Activated CD4-positive, CD25-positive, alpha-beta regulatory T cell (primary cell): ENCODE data around the gene UNC13A.

ENCODE experiments used
- DNase-seq, 4 experiments: peaks; one replicate each; lab custom pipeline; 2025; lab: John Stamatoyannopoulos, UW

The UNC13A gene

GRCh38 chr19:17626456-17627015 lies 61.6 kb downstream of the UNC13A start:
- no peak for DNase-seq

GRCh38 chr19:17625980-17626379 lies 62.2 kb downstream of the UNC13A start:
- DNase-seq = no peak

- no peak for DNase-seq
These were observed 63.1 kb downstream of the UNC13A start for GRCh38 chr19:17625043-17625442.

GRCh38 chr19:17624314-17624991 lies 63.7 kb downstream of the UNC13A start:
- DNase-seq = no peak

GRCh38 chr19:17623224-17623935 lies 64.8 kb downstream of the UNC13A start:
- no peak for DNase-seq

- no peak for DNase-seq
These were observed 67.5 kb downstream of the UNC13A start for GRCh38 chr19:17620696-17621095.

GRCh38 chr19:17618936-17619335 lies 69.2 kb downstream of the UNC13A start:
- DNase-seq = no peak

GRCh38 chr19:17618281-17618903 lies 69.8 kb downstream of the UNC13A start:
- no peak for DNase-seq

- DNase-seq = no peak
These were observed 70.4 kb downstream of the UNC13A start for GRCh38 chr19:17617807-17618192.

- DNase-seq = no peak
These were observed 71.0 kb downstream of the UNC13A start for GRCh38 chr19:17616961-17617806.

GRCh38 chr19:17616686-17616960 lies 71.5 kb downstream of the UNC13A start:
- no peak for DNase-seq

GRCh38 chr19:17615889-17616685 lies 72.1 kb downstream of the UNC13A start:
- no peak for DNase-seq

- no peak for DNase-seq
These were observed 73.7 kb downstream of the UNC13A start for GRCh38 chr19:17614476-17614875.

GRCh38 chr19:17611462-17612244 lies 76.5 kb downstream of the UNC13A start:
- no peak for DNase-seq

GRCh38 chr19:17610384-17610783 lies 77.8 kb downstream of the UNC13A start:
- no peak for DNase-seq

GRCh38 chr19:17607936-17608335 lies 80.2 kb downstream of the UNC13A start:
- no peak for DNase-seq

GRCh38 chr19:17606590-17607185 lies 81.5 kb downstream of the UNC13A start:
- DNase-seq = no peak

GRCh38 chr19:17605761-17606589 lies 82.2 kb downstream of the UNC13A start:
- peak; percentile 58 to 69 (median 64) for DNase-seq

- DNase-seq = no peak
These were observed 83.0 kb downstream of the UNC13A start for GRCh38 chr19:17605117-17605516.
